K562 (cell line): Measurements from ENCODE around the gene MTA2. TPM values are rescaled to one million over a fixed set of nuclear protein-coding genes. Genes with fewer than 3 reads are reported as not detected.
A peak's percentile ranks its signal among the peaks of the same experiment; 100 is the strongest.

ENCODE experiments used
- FOXP1 ChIP-seq: sonication (generic); formaldehyde crosslinking; IDR thresholded peaks from 2 replicates; pipeline ENCODE4 v1.8.0; 2022; ENCODE audit warnings: mild to moderate bottlenecking, missing genetic modification reagents
- MCM7 ChIP-seq, 2 experiments: fragments of 450-650 bp; IDR thresholded peaks; 2 replicates each; pipeline ENCODE4 v1.6.1; 2016 to 2018
- NFYB ChIP-seq: IDR thresholded peaks from 2 replicates; pipeline ENCODE4 v1.6.1; 2011; ENCODE audit warnings: mild to moderate bottlenecking, moderate library complexity; ENCODE audit not compliant: insufficient read length; ENCODE audit errors: extremely low read depth
- POLR2B ChIP-seq: fragments of 450-650 bp; IDR thresholded peaks from 2 replicates; pipeline ENCODE4 v1.6.1; 2018; ENCODE audit warnings: low read depth; ENCODE audit not compliant: partially characterized antibody
- ZNF408 ChIP-seq: fragments of 250-450 bp; sonication (Bioruptor Pico); IDR thresholded peaks from 2 replicates; pipeline ENCODE4 v1.4.0; 2020; ENCODE audit warnings: low read depth, mild to moderate bottlenecking, moderate library complexity
- ZNF41 ChIP-seq: fragments of 250-450 bp; sonication (Bioruptor Pico); conservative IDR thresholded peaks from 2 replicates; pipeline ENCODE4 v1.4.0; 2020; ENCODE audit warnings: mild to moderate bottlenecking
- polyA plus RNA-seq, 8 experiments: library from polyadenylated mRNA; depleted of rRNA in 4 of 8; stranded (reverse) in 5 of 8; unstranded in 3 of 8; fragments of >200 nt; fragmentation: Nextera tagmentation in 2 of 8; fragmentation: Illumina TruSeq in 1 of 8; extraction: Ambion mirVana in 2 of 8; extraction: Trizol in 1 of 8; gene quantifications; 2 replicates each; pipeline versions ENCODE4 v1.2.1 to v1.2.3, GENCODE V29; 2011 to 2014; ENCODE audit warnings: inconsistent platforms in 1 of 8, missing spikeins in 1 of 8
- total RNA-seq, 7 experiments: library from RNA; depleted of rRNA in 6 of 7; stranded (reverse); fragments of >200 nt in 6 of 7; fragmentation: Illumina TruSeq in 2 of 7; extraction: Trizol in 2 of 7; gene quantifications; 2 replicates each; pipeline versions ENCODE4 v1.2.1 to v1.2.3, GENCODE V29; 2011 to 2021; ENCODE audit warnings: low replicate concordance in 1 of 7
- TF ChIP-seq, protein P1 (sequence below): fragments of 250-450 bp; sonication (Bioruptor Pico); IDR thresholded peaks from 2 replicates; pipeline ENCODE4 v1.8.0; 2021; ENCODE audit warnings: mild to moderate bottlenecking, moderate library complexity
- TF ChIP-seq, protein P2 (sequence below): fragments of 250-450 bp; sonication (Bioruptor Pico); IDR thresholded peaks from 2 replicates; pipeline ENCODE4 v1.9.0; 2021; ENCODE audit warnings: mild to moderate bottlenecking, inconsistent platforms
- TF ChIP-seq, protein P3 (sequence below): sonication (generic); formaldehyde crosslinking; IDR thresholded peaks from 2 replicates; pipeline ENCODE4 v1.8.0; 2023; ENCODE audit warnings: mild to moderate bottlenecking, missing genetic modification reagents
- TF ChIP-seq, protein P4 (sequence below), 2 experiments: fragments of 450-650 bp in 1 of 2; sonication (generic) in 1 of 2; formaldehyde crosslinking in 1 of 2; IDR thresholded peaks in 1 of 2; conservative IDR thresholded peaks in 1 of 2; 2 replicates each; pipeline versions ENCODE4 v1.6.1 to v1.8.1; 2016 to 2023; ENCODE audit warnings: mild to moderate bottlenecking in 2 of 2, moderate library complexity in 2 of 2, inconsistent platforms in 1 of 2, missing genetic modification reagents in 1 of 2

The MTA2 gene
- total and polyA plus RNA-seq, 9 of the 15 experiments (the other 6 are each of a cell fraction or from before 2014, with no cell fraction given) = 6.2 to 220 (median 172) TPM

DNA sequence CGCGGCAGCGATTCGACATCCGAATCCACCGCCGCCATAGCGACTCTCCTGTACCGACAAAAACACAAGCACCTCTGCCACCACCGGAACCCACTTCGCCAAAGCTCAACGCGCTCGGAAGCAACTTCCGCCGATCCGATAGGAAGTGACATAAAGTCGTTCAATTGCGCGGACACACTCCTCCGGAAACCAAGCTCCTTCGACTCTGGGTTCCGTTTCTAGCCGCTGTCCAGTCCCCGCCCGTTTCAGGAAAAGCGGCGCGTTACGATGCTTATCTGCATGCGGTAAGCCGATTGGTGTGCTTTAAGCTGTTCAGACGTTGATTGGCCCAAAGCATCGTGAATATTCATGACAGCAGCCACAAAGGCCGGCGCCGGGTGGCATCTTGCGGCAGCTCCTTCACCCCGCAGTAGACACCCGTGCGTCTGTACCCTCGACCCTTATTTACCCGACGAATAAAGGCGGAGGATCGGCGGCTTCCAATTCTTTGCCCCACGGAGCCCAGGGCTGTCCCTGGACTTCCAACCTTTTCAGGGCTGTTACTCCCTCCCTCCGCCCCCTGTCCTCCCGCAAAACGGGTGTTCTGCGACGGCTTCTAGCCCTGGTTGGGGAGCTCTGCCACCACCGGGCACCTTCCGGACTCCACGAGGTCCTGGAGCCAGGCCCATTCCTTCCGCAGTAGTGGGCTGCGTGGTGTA lies 10.1 kb downstream of the MTA2 start, which contains the start of gene TUT1 (continued):
- TF ChIP-seq NFYB (peak; percentile 73), ZNF408 (no peak), ZNF41 (CRISPR knock-in tag) (no peak), MCM7 (IDR thresholded peaks at IDR 0.05) (no peak), FOXP1 (CRISPR knock-in tag) (peak; percentile 83; the same call in 1 of the 2 replicates), POLR2B (peak; percentile 93)
- TF ChIP-seq, protein P1, sequence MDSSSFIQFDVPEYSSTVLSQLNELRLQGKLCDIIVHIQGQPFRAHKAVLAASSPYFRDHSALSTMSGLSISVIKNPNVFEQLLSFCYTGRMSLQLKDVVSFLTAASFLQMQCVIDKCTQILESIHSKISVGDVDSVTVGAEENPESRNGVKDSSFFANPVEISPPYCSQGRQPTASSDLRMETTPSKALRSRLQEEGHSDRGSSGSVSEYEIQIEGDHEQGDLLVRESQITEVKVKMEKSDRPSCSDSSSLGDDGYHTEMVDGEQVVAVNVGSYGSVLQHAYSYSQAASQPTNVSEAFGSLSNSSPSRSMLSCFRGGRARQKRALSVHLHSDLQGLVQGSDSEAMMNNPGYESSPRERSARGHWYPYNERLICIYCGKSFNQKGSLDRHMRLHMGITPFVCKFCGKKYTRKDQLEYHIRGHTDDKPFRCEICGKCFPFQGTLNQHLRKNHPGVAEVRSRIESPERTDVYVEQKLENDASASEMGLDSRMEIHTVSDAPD = 0 out of 2 replicates have a peak, but pooled peaks have one; percentile 16
- TF ChIP-seq, protein P2, sequence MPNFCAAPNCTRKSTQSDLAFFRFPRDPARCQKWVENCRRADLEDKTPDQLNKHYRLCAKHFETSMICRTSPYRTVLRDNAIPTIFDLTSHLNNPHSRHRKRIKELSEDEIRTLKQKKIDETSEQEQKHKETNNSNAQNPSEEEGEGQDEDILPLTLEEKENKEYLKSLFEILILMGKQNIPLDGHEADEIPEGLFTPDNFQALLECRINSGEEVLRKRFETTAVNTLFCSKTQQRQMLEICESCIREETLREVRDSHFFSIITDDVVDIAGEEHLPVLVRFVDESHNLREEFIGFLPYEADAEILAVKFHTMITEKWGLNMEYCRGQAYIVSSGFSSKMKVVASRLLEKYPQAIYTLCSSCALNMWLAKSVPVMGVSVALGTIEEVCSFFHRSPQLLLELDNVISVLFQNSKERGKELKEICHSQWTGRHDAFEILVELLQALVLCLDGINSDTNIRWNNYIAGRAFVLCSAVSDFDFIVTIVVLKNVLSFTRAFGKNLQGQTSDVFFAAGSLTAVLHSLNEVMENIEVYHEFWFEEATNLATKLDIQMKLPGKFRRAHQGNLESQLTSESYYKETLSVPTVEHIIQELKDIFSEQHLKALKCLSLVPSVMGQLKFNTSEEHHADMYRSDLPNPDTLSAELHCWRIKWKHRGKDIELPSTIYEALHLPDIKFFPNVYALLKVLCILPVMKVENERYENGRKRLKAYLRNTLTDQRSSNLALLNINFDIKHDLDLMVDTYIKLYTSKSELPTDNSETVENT (CRISPR knock-in tag) = peak; percentile 70; the same call in 1 of the 2 replicates
- TF ChIP-seq, protein P3, sequence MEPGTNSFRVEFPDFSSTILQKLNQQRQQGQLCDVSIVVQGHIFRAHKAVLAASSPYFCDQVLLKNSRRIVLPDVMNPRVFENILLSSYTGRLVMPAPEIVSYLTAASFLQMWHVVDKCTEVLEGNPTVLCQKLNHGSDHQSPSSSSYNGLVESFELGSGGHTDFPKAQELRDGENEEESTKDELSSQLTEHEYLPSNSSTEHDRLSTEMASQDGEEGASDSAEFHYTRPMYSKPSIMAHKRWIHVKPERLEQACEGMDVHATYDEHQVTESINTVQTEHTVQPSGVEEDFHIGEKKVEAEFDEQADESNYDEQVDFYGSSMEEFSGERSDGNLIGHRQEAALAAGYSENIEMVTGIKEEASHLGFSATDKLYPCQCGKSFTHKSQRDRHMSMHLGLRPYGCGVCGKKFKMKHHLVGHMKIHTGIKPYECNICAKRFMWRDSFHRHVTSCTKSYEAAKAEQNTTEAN (CRISPR knock-in tag) = 0 out of 2 replicates have a peak, but pooled peaks have one; percentile 33
- TF ChIP-seq, protein P4, sequence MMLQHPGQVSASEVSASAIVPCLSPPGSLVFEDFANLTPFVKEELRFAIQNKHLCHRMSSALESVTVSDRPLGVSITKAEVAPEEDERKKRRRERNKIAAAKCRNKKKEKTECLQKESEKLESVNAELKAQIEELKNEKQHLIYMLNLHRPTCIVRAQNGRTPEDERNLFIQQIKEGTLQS (IDR thresholded peaks at IDR 0.05) = peak; percentile 62; the same call in 1 of the 2 replicates
- TF ChIP-seq, protein P4 (CRISPR knock-in tag; conservative IDR thresholded peaks at IDR 0.05) = peak; percentile 76; the same call in 1 of the 2 replicates
